Measurements from ENCODE around the gene ZDHHC11B. TPM values are rescaled to one million over a fixed set of nuclear protein-coding genes. Genes with fewer than 3 reads are reported as not detected.

The ZDHHC11B gene
- total and polyA plus RNA-seq, 2 of the 13 experiments (the other 11 are each of a cell fraction or from before 2014, with no cell fraction given) = 0.11 to 0.12 TPM

GRCh38 chr5:665956-666711, 118.4 kb downstream of the ZDHHC11B start:
- TF ChIP-seq ATAD3A (CRISPR knock-in tag; IDR thresholded peaks at IDR 0.05) (no peak), MYNN (CRISPR knock-in tag; IDR thresholded peaks at IDR 0.05; ENCODE audit: low read depth) (no peak), ERF (CRISPR knock-in tag; IDR thresholded peaks at IDR 0.05) (no peak), ZNF567 (CRISPR knock-in tag; IDR thresholded peaks at IDR 0.05; ENCODE audit: borderline replicate concordance) (no peak), ZNF891 (CRISPR knock-in tag; IDR thresholded peaks at IDR 0.05) (no peak), ZNF7 (CRISPR knock-in tag; IDR thresholded peaks at IDR 0.05) (no peak), THYN1 (CRISPR knock-in tag; IDR thresholded peaks at IDR 0.05; ENCODE audit: borderline replicate concordance, low read depth) (no peak), RARG (CRISPR knock-in tag; IDR thresholded peaks at IDR 0.05; ENCODE audit: low read depth) (no peak), ONECUT2 (CRISPR knock-in tag; IDR thresholded peaks at IDR 0.05) (no peak), RBFOX2 (IDR thresholded peaks at IDR 0.05; ENCODE audit: low read depth, low read length) (no peak), ZNF781 (CRISPR knock-in tag; IDR thresholded peaks at IDR 0.05; ENCODE audit: borderline replicate concordance, not compliant biosample characterization) (no peak), ZNF800 (CRISPR knock-in tag; IDR thresholded peaks at IDR 0.05) (no peak)
- TF ChIP-seq, protein P1, sequence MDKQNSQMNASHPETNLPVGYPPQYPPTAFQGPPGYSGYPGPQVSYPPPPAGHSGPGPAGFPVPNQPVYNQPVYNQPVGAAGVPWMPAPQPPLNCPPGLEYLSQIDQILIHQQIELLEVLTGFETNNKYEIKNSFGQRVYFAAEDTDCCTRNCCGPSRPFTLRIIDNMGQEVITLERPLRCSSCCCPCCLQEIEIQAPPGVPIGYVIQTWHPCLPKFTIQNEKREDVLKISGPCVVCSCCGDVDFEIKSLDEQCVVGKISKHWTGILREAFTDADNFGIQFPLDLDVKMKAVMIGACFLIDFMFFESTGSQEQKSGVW (CRISPR knock-in tag; IDR thresholded peaks at IDR 0.05; ENCODE audit: borderline replicate concordance) = no peak
- H3K27ac ChIP-seq (ENCODE audit: extremely low read length, insufficient read depth, low read length) = no peak overlapping the region
- no peaks in the 10 kb centered on the region for H3K79me2 ChIP-seq (ENCODE audit: insufficient read depth, low read length)
- ChIA-PET POLR2A (no interaction called here), CTCF (ENCODE audit: low intra/inter-chr PET ratio, low total read pairs) (no interaction called here)
- no peak for ATAC-seq
- peaks cover 8 to 34% of the 10 kb centered on the region in 2 experiments; a peak in 4 of 5 replicates for H3K36me3 ChIP-seq (replicated peaks in 1 of 2; ENCODE audit: control insufficient read depth in 1 of 2, insufficient read depth in 2 of 2, low read length in 2 of 2)
- no peak overlapping the region for H3K4me2 ChIP-seq (ENCODE audit: low read depth, low read length)
- peaks cover 12% of the 10 kb centered on the region for H3K4me1 ChIP-seq (ENCODE audit: insufficient read depth, low read length)
- intact Hi-C loops (cut with micrococcal nuclease; ENCODE audit: unreplicated experiment) = no loop called here
- H3K4me3 ChIP-seq (replicated peaks in 1 of 3; ENCODE audit: insufficient read depth in 1 of 3, low read depth in 2 of 3, low read length in 3 of 3) = no peak overlapping the region
- H3K9me3 ChIP-seq (ENCODE audit: low read length) = no peaks in the 10 kb centered on the region
- DNase-seq (ENCODE audit: low spot score) = no peak
- no peak for FAIRE-seq
- no peak overlapping the region for H3K9ac ChIP-seq (ENCODE audit: insufficient read depth, low read depth, low read length)
- no peak overlapping the region for H2AFZ ChIP-seq (ENCODE audit: low read length)
- BruUV-seq (replicated peaks) = no TSS peak
- in situ Hi-C loops (cut with HindIII; ENCODE audit: extremely low pct_ligation_motif_present, low pct_unique_long_range_greater_than_20kb) = no loop called here
- 95% methylated on average over 19 of the region's 40 CpGs for WGBS (ENCODE audit: low lambda C conversion rate)
- no peaks in the 10 kb centered on the region; a peak in 1 of 5 replicates for H3K27me3 ChIP-seq (ENCODE audit: control insufficient read depth in 1 of 2, insufficient read depth in 2 of 2, low read length in 2 of 2)
- H4K20me1 ChIP-seq (ENCODE audit: insufficient read depth, low read length) = no peaks in the 10 kb centered on the region
